Measurements from ENCODE around the gene HTD2.
"Not testable (repeated sequence)": the region's sequence is repeated elsewhere in the genome, so short reads cannot be mapped to it uniquely, and the experiment has no call there.

Gene HTD2

GRCh38 chr3:58274027-58274614 is 32.2 kb upstream of the HTD2 start:
- TF ChIP-seq JUND (IDR thresholded peaks at IDR 0.05; ENCODE audit: low read depth), result no peak
- DNase-seq (ENCODE audit: low read depth in 1 of 2, low spot score in 1 of 2), result no peak
- in situ Hi-C loops (cut with HindIII; ENCODE audit: low pct_unique_long_range_greater_than_20kb, low sequenced_read_pairs), result no loop called here

- DNase-seq (ENCODE audit: low read depth in 1 of 2, low spot score in 1 of 2), result no peak
- TF ChIP-seq JUND (IDR thresholded peaks at IDR 0.05; ENCODE audit: low read depth), result no peak
- in situ Hi-C loops (cut with HindIII; ENCODE audit: low pct_unique_long_range_greater_than_20kb, low sequenced_read_pairs), result no loop called here
Observed at GRCh38 chr3:58281069-58281468, 25.3 kb upstream of the HTD2 start.

GRCh38 chr3:58285334-58285733 is 21.0 kb upstream of the HTD2 start:
- no peak for TF ChIP-seq JUND (IDR thresholded peaks at IDR 0.05; ENCODE audit: low read depth)
- no peak for DNase-seq (ENCODE audit: low read depth in 1 of 2, low spot score in 1 of 2)
- in situ Hi-C loops (cut with HindIII; ENCODE audit: low pct_unique_long_range_greater_than_20kb, low sequenced_read_pairs), result no loop called here

GRCh38 chr3:58287354-58287753 is 19.0 kb upstream of the HTD2 start:
- in situ Hi-C loops (cut with HindIII; ENCODE audit: low pct_unique_long_range_greater_than_20kb, low sequenced_read_pairs), result no loop called here

GRCh38 chr3:58288011-58288728 is 18.1 kb upstream of the HTD2 start:
- no peak for TF ChIP-seq JUND (IDR thresholded peaks at IDR 0.05; ENCODE audit: low read depth)
- no peak for DNase-seq (ENCODE audit: low read depth in 1 of 2, low spot score in 1 of 2)
- in situ Hi-C loops (cut with HindIII; ENCODE audit: low pct_unique_long_range_greater_than_20kb, low sequenced_read_pairs), result no loop called here

More at GRCh38 chr3:58287354-58287753, 19.0 kb upstream of the HTD2 start:
- no peak for TF ChIP-seq JUND (IDR thresholded peaks at IDR 0.05; ENCODE audit: low read depth)
- DNase-seq (ENCODE audit: low read depth in 1 of 2, low spot score in 1 of 2), result no peak

- DNase-seq (ENCODE audit: low read depth in 1 of 2, low spot score in 1 of 2); in situ Hi-C loops (cut with HindIII; ENCODE audit: low pct_unique_long_range_greater_than_20kb, low sequenced_read_pairs): not testable (repeated sequence)
Observed at GRCh38 chr3:58288964-58289613, 17.2 kb upstream of the HTD2 start.

- in situ Hi-C loops (cut with HindIII; ENCODE audit: low pct_unique_long_range_greater_than_20kb, low sequenced_read_pairs); DNase-seq (ENCODE audit: low read depth in 1 of 2, low spot score in 1 of 2): not testable (repeated sequence)
Observed at GRCh38 chr3:58290446-58290845, 15.9 kb upstream of the HTD2 start.

- TF ChIP-seq JUND (IDR thresholded peaks at IDR 0.05; ENCODE audit: low read depth), result no peak
- DNase-seq (ENCODE audit: low read depth in 1 of 2, low spot score in 1 of 2), result no peak
- in situ Hi-C loops (cut with HindIII; ENCODE audit: low pct_unique_long_range_greater_than_20kb, low sequenced_read_pairs), result no loop called here
Observed at GRCh38 chr3:58291671-58292338, 14.5 kb upstream of the HTD2 start.

- TF ChIP-seq JUND (IDR thresholded peaks at IDR 0.05; ENCODE audit: low read depth), result no peak
- in situ Hi-C loops (cut with HindIII; ENCODE audit: low pct_unique_long_range_greater_than_20kb, low sequenced_read_pairs), result no loop called here
- DNase-seq (ENCODE audit: low read depth in 1 of 2, low spot score in 1 of 2), result no peak
Observed at GRCh38 chr3:58292866-58293265, 13.5 kb upstream of the HTD2 start.

- no peak for DNase-seq (ENCODE audit: low read depth in 1 of 2, low spot score in 1 of 2)
- in situ Hi-C loops (cut with HindIII; ENCODE audit: low pct_unique_long_range_greater_than_20kb, low sequenced_read_pairs), result no loop called here
- TF ChIP-seq JUND (IDR thresholded peaks at IDR 0.05; ENCODE audit: low read depth), result no peak
Observed at GRCh38 chr3:58293516-58293915, 12.8 kb upstream of the HTD2 start.

- in situ Hi-C loops (cut with HindIII; ENCODE audit: low pct_unique_long_range_greater_than_20kb, low sequenced_read_pairs), result no loop called here
- no peak for DNase-seq (ENCODE audit: low read depth in 1 of 2, low spot score in 1 of 2)
- no peak for TF ChIP-seq JUND (IDR thresholded peaks at IDR 0.05; ENCODE audit: low read depth)
Observed at GRCh38 chr3:58296269-58296668, 10.1 kb upstream of the HTD2 start.

- no peak for DNase-seq (ENCODE audit: low read depth in 1 of 2, low spot score in 1 of 2)
- TF ChIP-seq JUND (IDR thresholded peaks at IDR 0.05; ENCODE audit: low read depth), result no peak
- in situ Hi-C loops (cut with HindIII; ENCODE audit: low pct_unique_long_range_greater_than_20kb, low sequenced_read_pairs), result no loop called here
Observed at GRCh38 chr3:58296843-58297242, 9.5 kb upstream of the HTD2 start.

GRCh38 chr3:58298190-58298589 is 8.1 kb upstream of the HTD2 start:
- in situ Hi-C loops (cut with HindIII; ENCODE audit: low pct_unique_long_range_greater_than_20kb, low sequenced_read_pairs), result no loop called here
- TF ChIP-seq JUND (IDR thresholded peaks at IDR 0.05; ENCODE audit: low read depth), result no peak
- no peak for DNase-seq (ENCODE audit: low read depth in 1 of 2, low spot score in 1 of 2)

Data from T47D (cell line).